ENCODE measurements around the gene MROH7. TPM values are rescaled to one million over a fixed set of nuclear protein-coding genes. Genes with fewer than 3 reads are reported as not detected.
A peak's percentile ranks its signal among the peaks of the same experiment; 100 is the strongest.

The MROH7 gene
- total RNA-seq (2021): 0.13 to 0.44 TPM (median 0.41 TPM) in 3 replicates
- percentile 18 among the genes with signal in this experiment for Bru-seq, nascent RNA
- long read RNA-seq, experiment 1: 0 reads
- long read RNA-seq, experiment 2, partial matches to known transcripts: 0 of 1 reads
- long read RNA-seq, experiment 2, other reads (novel, unspliced or antisense): 1 of 1 reads
- long read RNA-seq, experiment 3: 0 reads

DNA sequence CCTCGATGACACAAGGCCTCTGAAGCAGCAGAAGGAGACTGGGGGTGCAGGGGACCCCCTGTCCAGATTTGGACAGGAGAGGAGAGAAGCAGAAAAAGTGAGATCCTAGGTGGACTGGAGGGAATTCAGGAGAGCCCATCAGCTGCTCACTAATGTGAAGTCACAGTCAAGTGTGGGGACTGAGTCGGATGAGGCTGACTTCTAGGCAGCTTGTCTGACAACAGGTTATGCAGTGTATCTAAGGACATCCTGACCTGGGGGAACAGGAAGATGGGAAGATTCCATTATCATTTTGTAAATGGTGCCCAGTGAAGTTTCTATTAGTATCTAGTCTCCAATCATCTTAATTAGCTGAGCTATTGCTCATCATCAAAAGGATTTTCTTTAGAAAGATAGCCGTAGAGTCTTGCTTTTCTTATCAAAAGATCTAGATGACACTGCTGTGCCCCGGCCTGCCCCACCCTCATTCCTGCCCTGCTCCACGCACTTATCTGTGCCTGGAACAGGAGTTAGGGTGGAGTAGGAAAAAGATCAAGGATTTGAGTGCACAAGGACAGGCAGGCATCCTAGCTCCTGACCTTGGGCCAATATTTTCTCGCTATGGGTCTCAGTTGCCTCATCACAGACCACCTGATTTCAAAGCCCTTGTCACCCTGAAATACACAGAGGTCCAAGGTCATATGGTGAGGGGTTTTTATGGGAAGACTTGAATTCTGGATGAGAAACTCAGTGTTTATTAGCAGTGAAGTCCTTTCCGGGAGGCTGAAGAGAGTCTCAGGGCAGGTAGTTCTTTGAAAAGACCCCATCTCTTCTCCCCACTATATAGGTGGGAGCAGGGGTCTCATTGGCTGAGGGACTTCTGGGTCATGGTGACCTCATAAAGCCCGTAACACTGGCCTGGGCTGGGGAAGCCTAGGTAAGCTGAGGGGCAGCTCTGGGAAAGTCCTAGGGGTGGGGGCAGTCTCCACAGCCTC, at the start of gene MROH7:
Gene MROH7, plus strand, starts transcription at position 924 of the 974 bp plus-strand sequence. CDS start 11,141 bp downstream, outside the sequence.
- CTCF ChIA-PET: no interaction called here
- Mint-ChIP-seq H3K36me3 (peaks cover 15% of the 10 kb centered on the region), H3K27me3 (ENCODE audit: low read depth) (peaks cover 4% of the 10 kb centered on the region; the same call in 1 of the 2 replicates), H3K4me1 (no peaks in the 10 kb centered on the region), H3K27ac (peak within 1 kb of the TSS; percentile 2; the same call in 1 of the 2 replicates), H3K9me3 (peaks cover 32% of the 10 kb centered on the region), H3K4me3 (no peak within 1 kb of the TSS)
- ATAC-seq (no peak), DNase-seq (ENCODE audit: low spot score) (no peak)
- POLR2A ChIA-PET: no interaction called here
- TF ChIP-seq, protein P1, sequence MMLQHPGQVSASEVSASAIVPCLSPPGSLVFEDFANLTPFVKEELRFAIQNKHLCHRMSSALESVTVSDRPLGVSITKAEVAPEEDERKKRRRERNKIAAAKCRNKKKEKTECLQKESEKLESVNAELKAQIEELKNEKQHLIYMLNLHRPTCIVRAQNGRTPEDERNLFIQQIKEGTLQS (CRISPR knock-in tag; conservative IDR thresholded peaks at IDR 0.05): no peak
- TF ChIP-seq ZNF121 (CRISPR knock-in tag; IDR thresholded peaks at IDR 0.05): no peak
- TF ChIP-seq ZNF532 (CRISPR knock-in tag; IDR thresholded peaks at IDR 0.05; ENCODE audit: borderline replicate concordance): no peak
- no peak for TF ChIP-seq CREM (CRISPR knock-in tag; IDR thresholded peaks at IDR 0.05)
- no peak for TF ChIP-seq MXD4 (CRISPR knock-in tag; IDR thresholded peaks at IDR 0.05; ENCODE audit: borderline replicate concordance)
- TF ChIP-seq, protein P2, sequence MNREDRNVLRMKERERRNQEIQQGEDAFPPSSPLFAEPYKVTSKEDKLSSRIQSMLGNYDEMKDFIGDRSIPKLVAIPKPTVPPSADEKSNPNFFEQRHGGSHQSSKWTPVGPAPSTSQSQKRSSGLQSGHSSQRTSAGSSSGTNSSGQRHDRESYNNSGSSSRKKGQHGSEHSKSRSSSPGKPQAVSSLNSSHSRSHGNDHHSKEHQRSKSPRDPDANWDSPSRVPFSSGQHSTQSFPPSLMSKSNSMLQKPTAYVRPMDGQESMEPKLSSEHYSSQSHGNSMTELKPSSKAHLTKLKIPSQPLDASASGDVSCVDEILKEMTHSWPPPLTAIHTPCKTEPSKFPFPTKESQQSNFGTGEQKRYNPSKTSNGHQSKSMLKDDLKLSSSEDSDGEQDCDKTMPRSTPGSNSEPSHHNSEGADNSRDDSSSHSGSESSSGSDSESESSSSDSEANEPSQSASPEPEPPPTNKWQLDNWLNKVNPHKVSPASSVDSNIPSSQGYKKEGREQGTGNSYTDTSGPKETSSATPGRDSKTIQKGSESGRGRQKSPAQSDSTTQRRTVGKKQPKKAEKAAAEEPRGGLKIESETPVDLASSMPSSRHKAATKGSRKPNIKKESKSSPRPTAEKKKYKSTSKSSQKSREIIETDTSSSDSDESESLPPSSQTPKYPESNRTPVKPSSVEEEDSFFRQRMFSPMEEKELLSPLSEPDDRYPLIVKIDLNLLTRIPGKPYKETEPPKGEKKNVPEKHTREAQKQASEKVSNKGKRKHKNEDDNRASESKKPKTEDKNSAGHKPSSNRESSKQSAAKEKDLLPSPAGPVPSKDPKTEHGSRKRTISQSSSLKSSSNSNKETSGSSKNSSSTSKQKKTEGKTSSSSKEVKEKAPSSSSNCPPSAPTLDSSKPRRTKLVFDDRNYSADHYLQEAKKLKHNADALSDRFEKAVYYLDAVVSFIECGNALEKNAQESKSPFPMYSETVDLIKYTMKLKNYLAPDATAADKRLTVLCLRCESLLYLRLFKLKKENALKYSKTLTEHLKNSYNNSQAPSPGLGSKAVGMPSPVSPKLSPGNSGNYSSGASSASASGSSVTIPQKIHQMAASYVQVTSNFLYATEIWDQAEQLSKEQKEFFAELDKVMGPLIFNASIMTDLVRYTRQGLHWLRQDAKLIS (CRISPR knock-in tag; IDR thresholded peaks at IDR 0.05; ENCODE audit: borderline replicate concordance): no peak
- no peak for TF ChIP-seq IRF2 (CRISPR knock-in tag; IDR thresholded peaks at IDR 0.05; ENCODE audit: borderline replicate concordance, low read depth)
- no peak for TF ChIP-seq FOXK1 (CRISPR knock-in tag; IDR thresholded peaks at IDR 0.05)
- no peak for TF ChIP-seq ETV6 (CRISPR knock-in tag; IDR thresholded peaks at IDR 0.05)
- TF ChIP-seq GABPB1 (CRISPR knock-in tag; IDR thresholded peaks at IDR 0.05): no peak
- TF ChIP-seq, protein P3, sequence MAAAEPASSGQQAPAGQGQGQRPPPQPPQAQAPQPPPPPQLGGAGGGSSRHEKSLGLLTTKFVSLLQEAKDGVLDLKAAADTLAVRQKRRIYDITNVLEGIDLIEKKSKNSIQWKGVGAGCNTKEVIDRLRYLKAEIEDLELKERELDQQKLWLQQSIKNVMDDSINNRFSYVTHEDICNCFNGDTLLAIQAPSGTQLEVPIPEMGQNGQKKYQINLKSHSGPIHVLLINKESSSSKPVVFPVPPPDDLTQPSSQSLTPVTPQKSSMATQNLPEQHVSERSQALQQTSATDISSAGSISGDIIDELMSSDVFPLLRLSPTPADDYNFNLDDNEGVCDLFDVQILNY (CRISPR knock-in tag; IDR thresholded peaks at IDR 0.05): no peak

DNA sequence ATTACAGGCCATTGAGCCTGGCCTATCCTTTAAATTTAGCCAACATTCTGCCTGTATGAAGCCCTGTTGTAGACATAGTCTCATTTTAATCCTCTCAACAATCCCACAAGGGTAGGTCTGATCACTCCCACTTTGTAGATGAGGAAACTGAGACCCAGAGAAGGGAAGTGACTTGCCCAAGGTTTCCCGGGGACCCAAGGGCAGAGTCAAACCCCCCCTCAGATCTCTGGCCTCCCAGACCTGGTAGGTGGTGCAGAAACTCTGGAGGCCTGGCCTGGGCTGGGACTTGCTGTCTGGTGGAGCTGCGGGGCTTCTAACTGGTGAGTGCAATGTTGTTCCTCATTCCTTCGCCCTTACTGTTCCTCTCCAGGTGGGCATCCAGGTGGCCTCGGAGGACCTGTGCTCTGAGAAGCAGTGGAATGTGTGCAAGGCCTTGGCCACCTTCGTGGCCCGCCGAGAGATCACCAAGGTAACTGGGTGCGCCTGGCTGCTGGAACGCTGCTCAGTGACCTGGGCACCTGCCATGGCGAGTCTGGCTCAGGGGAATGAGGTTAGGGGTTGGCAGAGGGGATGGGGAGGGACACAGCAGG, 47.9 kb upstream of the MROH7 start:
- H3K27me3 Mint-ChIP-seq (ENCODE audit: low read depth): no peaks in the 10 kb centered on the region
- H3K27ac Mint-ChIP-seq: no peak overlapping the region
- peaks cover 17% of the 10 kb centered on the region for H3K4me1 Mint-ChIP-seq
- CTCF ChIA-PET: interaction anchor here (0.8 to 1.0 kb wide), 2 partner anchors 52 to 472 kb away, joined by 3 read pairs; no protein-coding TSS in a partner anchor
- DNase-seq (ENCODE audit: low spot score) (no peak), ATAC-seq (no peak)
- no peaks in the 10 kb centered on the region for H3K9me3 Mint-ChIP-seq
- H3K4me3 Mint-ChIP-seq: no peak overlapping the region
- POLR2A ChIA-PET: interaction anchor here (0.7 kb wide), 1 partner anchor 231 kb away, joined by 4 read pairs; no protein-coding TSS in a partner anchor
- no peaks in the 10 kb centered on the region for H3K36me3 Mint-ChIP-seq
- TF ChIP-seq, protein P4, sequence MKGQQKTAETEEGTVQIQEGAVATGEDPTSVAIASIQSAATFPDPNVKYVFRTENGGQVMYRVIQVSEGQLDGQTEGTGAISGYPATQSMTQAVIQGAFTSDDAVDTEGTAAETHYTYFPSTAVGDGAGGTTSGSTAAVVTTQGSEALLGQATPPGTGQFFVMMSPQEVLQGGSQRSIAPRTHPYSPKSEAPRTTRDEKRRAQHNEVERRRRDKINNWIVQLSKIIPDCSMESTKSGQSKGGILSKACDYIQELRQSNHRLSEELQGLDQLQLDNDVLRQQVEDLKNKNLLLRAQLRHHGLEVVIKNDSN (CRISPR knock-in tag; IDR thresholded peaks at IDR 0.05): no peak
- no peak for TF ChIP-seq GABPB1 (CRISPR knock-in tag; IDR thresholded peaks at IDR 0.05)
- no peak for TF ChIP-seq GTF2I (CRISPR knock-in tag; conservative IDR thresholded peaks at IDR 0.05)
- TF ChIP-seq GRHL2 (CRISPR knock-in tag; IDR thresholded peaks at IDR 0.05; ENCODE audit: insufficient replicate concordance, severe bottlenecking): no peak
- TF ChIP-seq ZBTB21 (CRISPR knock-in tag; IDR thresholded peaks at IDR 0.05; ENCODE audit: borderline replicate concordance): no peak
- TF ChIP-seq ZBTB43 (CRISPR knock-in tag; IDR thresholded peaks at IDR 0.05): no peak
- no peak for TF ChIP-seq ZNF416 (CRISPR knock-in tag; IDR thresholded peaks at IDR 0.05)
- TF ChIP-seq CBFB (CRISPR knock-in tag; IDR thresholded peaks at IDR 0.05; ENCODE audit: low read depth): no peak
- TF ChIP-seq, protein P1 (CRISPR knock-in tag; conservative IDR thresholded peaks at IDR 0.05): no peak
- no peak for TF ChIP-seq SOX15 (CRISPR knock-in tag; IDR thresholded peaks at IDR 0.05)
- no peak for TF ChIP-seq NR1H2 (CRISPR knock-in tag; IDR thresholded peaks at IDR 0.05)

Data from WTC11 (cell line).